ENCODE measurements around the gene RBPMS2. TPM values are rescaled to one million over a fixed set of nuclear protein-coding genes. Genes with fewer than 3 reads are reported as not detected.

The RBPMS2 gene
- total RNA-seq, 3 donors from 2014 or later = 0.10 to 0.22 TPM; not detected in 1

DNA sequence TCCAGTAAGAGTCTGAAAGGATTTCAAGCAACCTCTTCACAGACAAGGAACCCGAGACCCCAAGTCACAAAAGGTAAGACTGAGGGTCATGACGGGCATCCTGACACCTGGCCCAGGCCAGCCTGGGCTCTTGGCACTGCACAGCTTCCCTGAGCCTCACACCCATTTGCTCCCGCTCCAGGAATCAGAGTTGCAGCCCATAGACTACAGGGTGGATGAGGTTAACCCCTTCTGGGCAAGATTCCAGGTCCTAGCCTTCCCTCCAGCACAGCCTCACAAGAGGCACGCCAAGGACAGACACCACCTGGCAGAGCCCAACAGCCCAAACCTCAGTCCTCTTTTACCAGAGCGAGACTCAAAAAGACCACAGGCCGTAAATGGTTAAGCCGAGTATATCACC, 36.2 kb downstream of the RBPMS2 start:
- Mint-ChIP-seq H3K27me3 (ENCODE audit: low read depth) (no peaks in the 10 kb centered on the region), H3K4me3 (no peak overlapping the region), H3K4me1 (ENCODE audit: low read depth) (no peaks in the 10 kb centered on the region), H3K9me3 (no peaks in the 10 kb centered on the region), H3K36me3 (ENCODE audit: insufficient read depth) (no peaks in the 10 kb centered on the region)
- DNase-seq = no peak
- no peak for ATAC-seq

- DNase-seq (no peak), ATAC-seq (no peak)
- H3K9me3 Mint-ChIP-seq = no peaks in the 10 kb centered on the region
- H3K36me3 Mint-ChIP-seq (ENCODE audit: insufficient read depth) = no peaks in the 10 kb centered on the region
- H3K27me3 Mint-ChIP-seq (ENCODE audit: low read depth) = no peaks in the 10 kb centered on the region
- H3K4me3 Mint-ChIP-seq = no peak overlapping the region
- no peaks in the 10 kb centered on the region for H3K4me1 Mint-ChIP-seq (ENCODE audit: low read depth)
These were observed 36.9 kb downstream of the RBPMS2 start for GRCh38 chr15:64738226-64739095.

- no peak for ATAC-seq
These were observed 43.1 kb downstream of the RBPMS2 start for GRCh38 chr15:64732156-64732860.

GRCh38 chr15:64731805-64732151, 43.6 kb downstream of the RBPMS2 start:
- peaks cover 5% of the 10 kb centered on the region for H3K4me1 Mint-ChIP-seq (ENCODE audit: low read depth)
- H3K36me3 Mint-ChIP-seq (ENCODE audit: insufficient read depth) = no peaks in the 10 kb centered on the region
- no peaks in the 10 kb centered on the region for H3K9me3 Mint-ChIP-seq
- no peak overlapping the region for H3K4me3 Mint-ChIP-seq
- H3K27me3 Mint-ChIP-seq (ENCODE audit: low read depth) = peaks cover 5% of the 10 kb centered on the region
- DNase-seq (no peak), ATAC-seq (no peak)

More at GRCh38 chr15:64732156-64732860, 43.1 kb downstream of the RBPMS2 start:
- Mint-ChIP-seq H3K9me3 (no peaks in the 10 kb centered on the region), H3K27me3 (ENCODE audit: low read depth) (peaks cover 5% of the 10 kb centered on the region), H3K4me1 (ENCODE audit: low read depth) (peaks cover 5% of the 10 kb centered on the region), H3K36me3 (ENCODE audit: insufficient read depth) (no peaks in the 10 kb centered on the region), H3K4me3 (no peak overlapping the region)
- no peak for DNase-seq

DNA sequence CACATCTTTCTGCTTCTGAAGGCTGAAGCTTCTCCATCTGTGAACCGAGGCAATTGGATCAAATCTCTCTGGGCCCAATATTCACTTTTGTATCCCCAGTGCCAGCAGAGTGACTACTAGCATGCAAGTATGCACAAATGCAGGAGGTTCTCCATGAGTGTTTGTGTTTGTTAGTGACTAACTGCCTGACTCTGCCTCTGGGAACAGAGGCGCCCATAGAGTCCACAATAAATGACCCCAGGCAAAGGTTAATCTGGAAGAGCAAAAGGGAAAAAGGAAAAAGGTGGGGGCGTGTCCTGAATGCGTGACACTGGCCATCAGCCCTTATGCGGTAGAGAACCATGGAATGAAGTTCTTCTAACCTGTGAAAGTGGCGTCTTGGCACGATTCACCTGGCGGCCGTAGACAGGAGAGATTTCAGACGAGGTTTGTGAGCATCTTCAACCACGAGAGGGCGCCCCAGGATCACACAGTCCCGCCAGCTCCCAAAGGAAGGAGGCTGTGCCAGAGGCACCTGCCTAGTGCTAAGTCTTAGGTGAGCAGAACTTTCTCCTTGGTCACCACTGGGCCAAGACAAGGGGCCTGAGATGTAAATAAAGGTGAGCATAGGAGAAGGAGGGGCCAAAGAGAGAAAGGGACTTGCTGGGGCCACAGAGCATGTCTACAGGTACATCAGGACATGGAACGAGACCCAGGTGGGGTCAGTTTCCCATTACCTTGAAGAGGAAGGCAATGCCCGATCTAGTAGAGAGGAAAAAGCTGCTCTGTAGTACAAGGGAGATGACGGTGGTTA, 44.2 kb downstream of the RBPMS2 start:
- Mint-ChIP-seq H3K36me3 (ENCODE audit: insufficient read depth) (no peaks in the 10 kb centered on the region), H3K27me3 (ENCODE audit: low read depth) (peaks cover 5% of the 10 kb centered on the region), H3K4me3 (no peak overlapping the region), H3K4me1 (ENCODE audit: low read depth) (peaks cover 5% of the 10 kb centered on the region), H3K9me3 (no peaks in the 10 kb centered on the region)
- ATAC-seq (peak; percentile 85 to 90), DNase-seq (peak; percentile 88)

GRCh38 chr15:64730151-64730550, 45.2 kb downstream of the RBPMS2 start:
- Mint-ChIP-seq H3K4me3 (no peak overlapping the region), H3K27me3 (ENCODE audit: low read depth) (peaks cover 5% of the 10 kb centered on the region), H3K36me3 (ENCODE audit: insufficient read depth) (no peaks in the 10 kb centered on the region), H3K9me3 (no peaks in the 10 kb centered on the region), H3K4me1 (ENCODE audit: low read depth) (peaks cover 5% of the 10 kb centered on the region)
- DNase-seq (no peak), ATAC-seq (no peak)

GRCh38 chr15:64720188-64720587, 55.2 kb downstream of the RBPMS2 start:
- H3K27me3 Mint-ChIP-seq (ENCODE audit: low read depth) = no peaks in the 10 kb centered on the region
- H3K36me3 Mint-ChIP-seq (ENCODE audit: insufficient read depth) = no peaks in the 10 kb centered on the region
- no peak for DNase-seq
- H3K9me3 Mint-ChIP-seq = no peaks in the 10 kb centered on the region
- H3K4me1 Mint-ChIP-seq (ENCODE audit: low read depth) = peaks cover 13% of the 10 kb centered on the region
- no peak overlapping the region for H3K4me3 Mint-ChIP-seq
- ATAC-seq = no peak

DNA sequence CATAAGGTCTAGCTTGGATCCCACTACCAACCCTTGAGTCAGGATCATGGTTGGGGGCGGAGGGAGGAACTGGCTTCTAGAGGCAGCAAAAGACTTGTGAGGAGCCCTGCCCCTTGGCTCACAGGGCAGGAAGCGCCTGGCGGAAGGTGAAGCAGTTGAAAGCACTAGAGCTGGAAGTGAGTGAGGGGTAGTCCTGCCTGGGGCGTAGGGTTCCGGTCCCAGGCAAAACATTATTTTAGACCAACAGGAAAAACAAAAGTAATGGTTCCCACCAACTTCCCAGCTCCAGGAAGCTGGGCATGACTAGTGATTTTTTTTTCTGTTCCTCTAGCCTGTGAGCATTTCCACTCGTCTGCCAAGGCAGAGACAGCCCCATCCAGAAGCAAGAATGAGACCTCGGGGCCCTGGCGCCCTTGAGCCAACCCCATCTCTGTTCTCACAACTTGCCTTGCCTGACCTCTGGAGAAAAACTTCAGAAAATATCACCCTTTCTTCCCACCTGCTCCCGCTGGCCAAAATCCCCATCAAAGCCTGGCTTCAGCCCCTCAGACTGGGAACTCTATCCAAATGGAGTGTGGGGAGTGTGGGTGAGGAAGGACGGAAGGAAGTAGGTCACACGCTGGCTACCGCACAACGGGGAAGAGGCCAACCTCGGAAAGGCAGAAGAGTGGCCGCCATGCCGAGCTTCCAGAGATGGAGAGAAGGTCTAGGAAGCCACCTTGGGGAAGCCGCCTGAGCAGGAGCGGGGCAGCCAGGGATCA, 57.5 kb downstream of the RBPMS2 start:
- Mint-ChIP-seq H3K4me1 (ENCODE audit: low read depth) (peaks cover 13% of the 10 kb centered on the region), H3K27me3 (ENCODE audit: low read depth) (no peaks in the 10 kb centered on the region), H3K4me3 (no peak overlapping the region), H3K36me3 (ENCODE audit: insufficient read depth) (no peaks in the 10 kb centered on the region), H3K9me3 (no peaks in the 10 kb centered on the region)
- DNase-seq (no peak), ATAC-seq (peak; percentile 56 to 63)

DNA sequence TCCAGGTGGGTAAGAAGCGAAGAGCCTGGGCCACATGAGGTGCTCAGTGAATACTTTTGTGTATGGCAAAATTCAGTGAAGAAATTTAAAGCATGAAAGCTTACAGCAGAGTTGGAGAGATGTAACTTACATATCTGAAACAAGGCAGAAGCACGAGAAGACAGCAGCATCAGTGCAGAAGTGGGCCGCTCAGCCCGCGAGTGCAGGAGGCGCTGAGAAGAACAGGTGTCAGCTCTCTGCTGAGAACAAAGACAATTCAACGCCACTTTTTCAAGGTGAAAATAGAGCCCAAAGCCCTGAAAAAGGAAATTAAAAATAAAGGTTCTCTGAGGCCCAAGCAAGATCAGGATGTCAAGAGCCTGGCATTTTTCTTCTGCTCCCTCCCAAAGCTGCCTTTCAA, 58.3 kb downstream of the RBPMS2 start:
- ATAC-seq (no peak), DNase-seq (no peak)
- Mint-ChIP-seq H3K36me3 (ENCODE audit: insufficient read depth) (no peaks in the 10 kb centered on the region), H3K4me1 (ENCODE audit: low read depth) (peaks cover 13% of the 10 kb centered on the region), H3K9me3 (no peaks in the 10 kb centered on the region), H3K27me3 (ENCODE audit: low read depth) (no peaks in the 10 kb centered on the region), H3K4me3 (no peak overlapping the region)

- ATAC-seq (no peak), DNase-seq (no peak)
- H3K9me3 Mint-ChIP-seq = no peaks in the 10 kb centered on the region
- peaks cover 13% of the 10 kb centered on the region for H3K4me1 Mint-ChIP-seq (ENCODE audit: low read depth)
- no peaks in the 10 kb centered on the region for H3K27me3 Mint-ChIP-seq (ENCODE audit: low read depth)
- no peak overlapping the region for H3K4me3 Mint-ChIP-seq
- H3K36me3 Mint-ChIP-seq (ENCODE audit: insufficient read depth) = no peaks in the 10 kb centered on the region
These were observed 58.9 kb downstream of the RBPMS2 start for GRCh38 chr15:64716452-64716851.

DNA sequence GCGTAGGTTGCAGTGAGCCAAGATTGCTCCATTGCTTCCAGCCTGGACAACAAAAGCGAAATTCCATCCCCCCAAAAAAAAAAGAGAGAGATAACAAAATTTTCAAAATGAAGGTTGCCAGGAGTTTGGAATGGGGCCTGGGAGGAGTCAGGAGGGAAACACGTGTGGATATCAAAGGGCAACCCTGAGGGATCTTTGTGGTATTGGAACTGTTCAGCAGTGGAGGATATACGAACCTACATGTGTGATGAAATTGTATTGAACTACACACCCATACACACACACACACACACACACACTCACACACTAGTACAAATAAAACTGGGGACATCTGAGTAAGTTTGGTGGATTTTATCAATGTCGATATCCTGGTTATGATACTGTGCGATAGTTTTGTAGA, 61.8 kb downstream of the RBPMS2 start:
- no peak for ATAC-seq
- H3K27me3 Mint-ChIP-seq (ENCODE audit: low read depth) = no peaks in the 10 kb centered on the region
- DNase-seq = no peak
- H3K4me1 Mint-ChIP-seq (ENCODE audit: low read depth) = peaks cover 13% of the 10 kb centered on the region
- no peaks in the 10 kb centered on the region for H3K36me3 Mint-ChIP-seq (ENCODE audit: insufficient read depth)
- no peak overlapping the region for H3K4me3 Mint-ChIP-seq
- H3K9me3 Mint-ChIP-seq = no peaks in the 10 kb centered on the region

DNA sequence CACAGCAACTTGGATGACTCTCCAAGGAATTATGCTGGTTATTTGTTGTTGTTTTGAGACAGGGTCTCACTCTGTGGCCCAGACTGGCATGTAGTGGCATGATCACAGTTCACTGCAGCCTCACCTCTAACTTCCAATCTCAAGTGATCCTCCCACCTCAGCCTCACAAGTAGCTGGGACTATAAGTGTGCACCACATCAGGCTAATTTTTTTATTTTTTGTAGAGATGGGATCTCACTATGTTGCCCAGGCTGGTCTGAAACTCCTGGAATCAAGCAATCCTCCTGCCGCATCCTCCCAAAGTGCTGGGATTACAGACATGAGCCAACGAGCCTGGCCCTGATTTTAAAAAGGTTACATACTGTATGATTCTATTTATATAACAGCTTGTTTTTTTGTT, 63.0 kb downstream of the RBPMS2 start:
- Mint-ChIP-seq H3K4me3 (no peak overlapping the region), H3K36me3 (ENCODE audit: insufficient read depth) (no peaks in the 10 kb centered on the region), H3K27me3 (ENCODE audit: low read depth) (no peaks in the 10 kb centered on the region), H3K9me3 (no peaks in the 10 kb centered on the region), H3K4me1 (ENCODE audit: low read depth) (peaks cover 4% of the 10 kb centered on the region)
- ATAC-seq (no peak), DNase-seq (no peak)

- ATAC-seq (no peak), DNase-seq (no peak)
- H3K27me3 Mint-ChIP-seq (ENCODE audit: low read depth) = no peaks in the 10 kb centered on the region
- H3K4me1 Mint-ChIP-seq (ENCODE audit: low read depth) = no peaks in the 10 kb centered on the region
- no peaks in the 10 kb centered on the region for H3K9me3 Mint-ChIP-seq
- H3K36me3 Mint-ChIP-seq (ENCODE audit: insufficient read depth) = no peaks in the 10 kb centered on the region
- H3K4me3 Mint-ChIP-seq = no peak overlapping the region
These were observed 64.5 kb downstream of the RBPMS2 start for GRCh38 chr15:64710676-64711428.

Data from activated T-cell treated with anti-CD3 and anti-CD28 coated beads, Interleukin-2, amount 50 U/mL, for 4 hours (primary cell).